HEK293 (cell line): ENCODE results near the gene TUBGCP3.

Experiments
- CTCF ChIP-seq: fragments of 450-650 bp; formaldehyde crosslinking; IDR thresholded peaks from 2 replicates; pipeline ENCODE4 v1.5.1; 2016; ENCODE audit warnings: missing biosample characterization, missing genetic modification characterization
- PATZ1 ChIP-seq: fragments of 450-650 bp; formaldehyde crosslinking; IDR thresholded peaks from 2 replicates; pipeline ENCODE4 v1.5.1; 2016; ENCODE audit warnings: missing biosample characterization, missing genetic modification characterization
- ZNF239 ChIP-seq: fragments of 450-650 bp; formaldehyde crosslinking; IDR thresholded peaks from 2 replicates; pipeline ENCODE4 v1.5.1; 2016; ENCODE audit warnings: missing biosample characterization, missing genetic modification characterization
- ZNF449 ChIP-seq: fragments of 450-650 bp; formaldehyde crosslinking; IDR thresholded peaks from 2 replicates; pipeline ENCODE4 v1.5.1; 2017; ENCODE audit warnings: missing biosample characterization, mild to moderate bottlenecking, missing genetic modification characterization, moderate library complexity
- ZNF513 ChIP-seq: fragments of 450-650 bp; IDR thresholded peaks from 2 replicates; pipeline ENCODE4 v1.5.1; 2018; ENCODE audit warnings: missing biosample characterization, missing genetic modification characterization
- ZNF561 ChIP-seq: fragments of 450-650 bp; IDR thresholded peaks from 2 replicates; pipeline ENCODE4 v1.5.1; 2018; ENCODE audit warnings: missing biosample characterization, missing genetic modification characterization, borderline replicate concordance
- ZNF626 ChIP-seq: fragments of 450-650 bp; sonication (Bioruptor Pico); formaldehyde crosslinking; IDR thresholded peaks from 2 replicates; pipeline ENCODE4 v1.5.1; 2018; ENCODE audit warnings: missing biosample characterization, missing genetic modification characterization, inconsistent platforms
- ZNF645 ChIP-seq: fragments of 450-650 bp; formaldehyde crosslinking; IDR thresholded peaks from 2 replicates; pipeline ENCODE4; 2016; ENCODE audit warnings: missing biosample characterization, missing genetic modification characterization

- TF ChIP-seq CTCF (tag by site-specific recombination) (no peak), ZNF239 (no peak), ZNF645 (tag by site-specific recombination) (no peak), ZNF561 (tag by site-specific recombination) (no peak), ZNF513 (tag by site-specific recombination) (no peak), ZNF449 (no peak), PATZ1 (tag by site-specific recombination) (no peak), ZNF626 (tag by site-specific recombination) (no peak)
Observed at GRCh38 chr13:112592181-112592580, 4.2 kb upstream of the TUBGCP3 start.
